MG63 (cell line): Measurements from ENCODE around the gene MAP4K3. TPM values are rescaled to one million over a fixed set of nuclear protein-coding genes. Genes with fewer than 3 reads are reported as not detected.
"Not testable (repeated sequence)": the region's sequence is repeated elsewhere in the genome, so short reads cannot be mapped to it uniquely, and the experiment has no call there.

Experiments
- DNase-seq: peaks from one replicate; pipeline ENCODE4 v3.0.0-alpha.2; 2020
- H3K27me3 ChIP-seq: fragments of 250-450 bp; sonication (Bioruptor Pico); 2 replicates; pipeline ENCODE4 v1.5.1; 2020; ENCODE audit warnings: mild to moderate bottlenecking, moderate library complexity
- H3K36me3 ChIP-seq: fragments of 250-450 bp; sonication (Bioruptor Pico); 2 replicates; pipeline ENCODE4 v1.5.1; 2020; ENCODE audit warnings: mild to moderate bottlenecking, moderate library complexity
- H3K4me3 ChIP-seq: fragments of 250-450 bp; sonication (Bioruptor Pico); 2 replicates; pipeline ENCODE4 v1.5.1; 2020; ENCODE audit warnings: mild to moderate bottlenecking, moderate library complexity
- H3K9me3 ChIP-seq: fragments of 250-450 bp; sonication (Bioruptor Pico); 2 replicates; pipeline ENCODE4 v1.5.1; 2020; ENCODE audit warnings: mild to moderate bottlenecking, moderate library complexity
- total RNA-seq: library from RNA; depleted of rRNA; stranded (reverse); fragments of >200 nt; shearing (Covaris generic); gene quantifications from 2 replicates; pipeline ENCODE4 v1.2.3, GENCODE V29; 2014; ENCODE audit warnings: low replicate concordance

The MAP4K3 gene
- total RNA-seq, 1 experiment from 2014 or later = 8.7 TPM

DNA sequence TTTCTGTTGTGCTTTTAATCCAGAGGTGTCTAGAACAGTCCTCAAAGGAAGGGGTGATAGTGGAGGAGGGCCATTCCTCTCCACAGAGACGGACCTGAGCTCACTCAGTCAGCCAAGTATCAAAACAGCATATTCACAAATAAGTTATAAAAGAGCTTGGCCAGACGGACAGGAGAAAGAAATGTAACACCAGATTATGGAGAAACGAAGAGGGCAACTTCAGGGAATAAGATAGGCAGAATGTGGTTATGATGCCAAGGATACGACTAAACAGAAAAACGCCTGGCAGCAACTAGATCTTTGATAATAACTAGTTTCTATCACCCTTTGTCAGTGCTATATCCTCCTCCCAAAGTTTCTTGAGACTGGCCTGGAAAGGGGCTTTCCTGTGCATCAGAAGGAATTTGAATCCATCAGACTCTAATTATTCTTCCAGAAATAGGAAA is 42.5 kb downstream of the MAP4K3 start:
- no peak overlapping the region for H3K4me3 ChIP-seq
- H3K27me3 ChIP-seq = no peaks in the 10 kb centered on the region
- no peak for DNase-seq
- peaks cover 2% of the 10 kb centered on the region; the same call in 1 of the 2 replicates for H3K36me3 ChIP-seq
- no peaks in the 10 kb centered on the region; the same call in 1 of the 2 replicates for H3K9me3 ChIP-seq

- Histone ChIP-seq H3K36me3 (peaks cover 2% of the 10 kb centered on the region; the same call in 1 of the 2 replicates), H3K4me3 (no peak overlapping the region), H3K27me3 (no peaks in the 10 kb centered on the region), H3K9me3 (no peaks in the 10 kb centered on the region; the same call in 1 of the 2 replicates)
- DNase-seq = no peak
Observed at GRCh38 chr2:39392672-39393071, 44.4 kb downstream of the MAP4K3 start.

GRCh38 chr2:39390216-39390615 is 46.9 kb downstream of the MAP4K3 start:
- DNase-seq = no peak
- peaks cover 5% of the 10 kb centered on the region for H3K9me3 ChIP-seq
- no peaks in the 10 kb centered on the region for H3K27me3 ChIP-seq
- peaks cover 2% of the 10 kb centered on the region; the same call in 1 of the 2 replicates for H3K36me3 ChIP-seq
- no peak overlapping the region for H3K4me3 ChIP-seq

GRCh38 chr2:39386064-39386463 is 51.0 kb downstream of the MAP4K3 start:
- DNase-seq = no peak
- Histone ChIP-seq H3K27me3 (no peaks in the 10 kb centered on the region), H3K9me3 (peaks cover 5% of the 10 kb centered on the region; the same call in 1 of the 2 replicates), H3K36me3 (no peaks in the 10 kb centered on the region), H3K4me3 (no peak overlapping the region)

GRCh38 chr2:39385172-39385571 is 51.9 kb downstream of the MAP4K3 start:
- peaks cover 5% of the 10 kb centered on the region; the same call in 1 of the 2 replicates for H3K9me3 ChIP-seq
- no peaks in the 10 kb centered on the region for H3K36me3 ChIP-seq
- no peaks in the 10 kb centered on the region for H3K27me3 ChIP-seq
- H3K4me3 ChIP-seq = no peak overlapping the region
- no peak for DNase-seq

- H3K4me3 ChIP-seq, DNase-seq, H3K36me3 ChIP-seq, H3K9me3 ChIP-seq, H3K27me3 ChIP-seq: not testable (repeated sequence)
Observed at GRCh38 chr2:39384071-39384470, 53.0 kb downstream of the MAP4K3 start.

DNA sequence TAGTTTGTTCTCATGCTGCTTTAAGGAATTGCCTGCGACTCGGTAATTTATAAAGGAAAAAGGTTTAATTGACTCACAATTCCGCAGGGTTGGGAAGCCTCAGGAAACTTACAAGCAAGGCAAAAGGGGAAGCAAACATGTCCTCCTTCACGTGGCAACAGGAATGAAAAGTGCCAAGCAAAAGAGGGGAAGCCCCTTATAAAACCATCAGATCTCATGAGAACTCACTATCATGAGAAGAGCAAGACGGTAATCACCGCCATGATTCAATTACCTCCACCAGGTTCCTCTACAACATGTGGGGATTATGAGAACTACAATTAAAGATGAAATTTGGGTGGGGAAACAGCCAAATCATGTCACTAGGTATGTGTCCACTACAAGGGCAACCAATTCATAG is 53.9 kb downstream of the MAP4K3 start:
- no peak overlapping the region for H3K4me3 ChIP-seq
- H3K36me3 ChIP-seq = no peaks in the 10 kb centered on the region
- H3K9me3 ChIP-seq = peaks cover 5% of the 10 kb centered on the region; the same call in 1 of the 2 replicates
- H3K27me3 ChIP-seq = no peaks in the 10 kb centered on the region
- DNase-seq = no peak

- Histone ChIP-seq H3K36me3 (no peaks in the 10 kb centered on the region), H3K9me3 (peaks cover 5% of the 10 kb centered on the region; the same call in 1 of the 2 replicates), H3K27me3 (no peaks in the 10 kb centered on the region), H3K4me3 (no peak overlapping the region)
- DNase-seq = no peak
Observed at GRCh38 chr2:39381653-39382052, 55.4 kb downstream of the MAP4K3 start.

DNA sequence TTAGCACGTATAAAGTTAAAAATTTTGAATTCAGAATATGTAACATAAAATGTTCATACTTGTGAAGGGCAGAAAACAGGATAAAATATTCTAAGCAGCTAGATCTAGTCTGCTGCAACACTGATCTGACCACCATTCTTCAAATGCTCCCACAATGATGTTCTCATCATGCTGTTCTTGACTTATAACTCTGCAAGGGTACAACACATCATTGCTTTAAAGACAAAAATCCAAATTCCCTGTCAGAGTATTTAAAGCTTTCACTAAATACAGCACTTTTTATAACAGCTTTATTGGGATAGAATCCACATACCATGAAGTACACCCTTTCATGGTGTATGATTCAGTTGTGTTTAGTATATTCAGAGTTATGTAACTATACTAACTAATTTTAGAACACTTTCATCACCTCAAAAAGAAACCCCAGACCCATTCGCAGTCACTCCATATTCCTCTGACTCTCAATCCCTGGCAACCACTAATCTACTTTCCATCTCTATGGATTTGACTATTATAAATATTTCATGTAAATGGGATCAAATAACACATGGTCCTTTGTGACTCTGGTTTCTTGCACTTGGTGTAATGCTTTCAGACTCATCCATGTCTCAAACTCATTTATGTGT is 56.4 kb downstream of the MAP4K3 start:
- Histone ChIP-seq H3K9me3 (no peaks in the 10 kb centered on the region), H3K27me3 (no peaks in the 10 kb centered on the region), H3K36me3 (no peaks in the 10 kb centered on the region), H3K4me3 (no peak overlapping the region)
- no peak for DNase-seq

GRCh38 chr2:39379643-39380524 is 57.2 kb downstream of the MAP4K3 start:
- H3K9me3 ChIP-seq = no peaks in the 10 kb centered on the region
- H3K4me3 ChIP-seq = no peak overlapping the region
- no peaks in the 10 kb centered on the region for H3K27me3 ChIP-seq
- DNase-seq = no peak
- no peaks in the 10 kb centered on the region for H3K36me3 ChIP-seq

- Histone ChIP-seq H3K36me3 (no peaks in the 10 kb centered on the region; the same call in 1 of the 2 replicates), H3K9me3 (no peaks in the 10 kb centered on the region), H3K4me3 (no peak overlapping the region), H3K27me3 (no peaks in the 10 kb centered on the region)
- DNase-seq = no peak
Observed at GRCh38 chr2:39378968-39379367, 58.1 kb downstream of the MAP4K3 start.

GRCh38 chr2:39377226-39377939 is 59.7 kb downstream of the MAP4K3 start:
- no peaks in the 10 kb centered on the region; the same call in none of the 2 replicates for H3K36me3 ChIP-seq
- no peak overlapping the region for H3K4me3 ChIP-seq
- H3K9me3 ChIP-seq = peaks cover 5% of the 10 kb centered on the region
- no peaks in the 10 kb centered on the region for H3K27me3 ChIP-seq
- no peak for DNase-seq

GRCh38 chr2:39375917-39376316 is 61.2 kb downstream of the MAP4K3 start:
- Histone ChIP-seq H3K27me3 (no peaks in the 10 kb centered on the region), H3K36me3 (no peaks in the 10 kb centered on the region; the same call in none of the 2 replicates), H3K9me3 (peaks cover 6% of the 10 kb centered on the region), H3K4me3 (no peak overlapping the region)
- no peak for DNase-seq

DNA sequence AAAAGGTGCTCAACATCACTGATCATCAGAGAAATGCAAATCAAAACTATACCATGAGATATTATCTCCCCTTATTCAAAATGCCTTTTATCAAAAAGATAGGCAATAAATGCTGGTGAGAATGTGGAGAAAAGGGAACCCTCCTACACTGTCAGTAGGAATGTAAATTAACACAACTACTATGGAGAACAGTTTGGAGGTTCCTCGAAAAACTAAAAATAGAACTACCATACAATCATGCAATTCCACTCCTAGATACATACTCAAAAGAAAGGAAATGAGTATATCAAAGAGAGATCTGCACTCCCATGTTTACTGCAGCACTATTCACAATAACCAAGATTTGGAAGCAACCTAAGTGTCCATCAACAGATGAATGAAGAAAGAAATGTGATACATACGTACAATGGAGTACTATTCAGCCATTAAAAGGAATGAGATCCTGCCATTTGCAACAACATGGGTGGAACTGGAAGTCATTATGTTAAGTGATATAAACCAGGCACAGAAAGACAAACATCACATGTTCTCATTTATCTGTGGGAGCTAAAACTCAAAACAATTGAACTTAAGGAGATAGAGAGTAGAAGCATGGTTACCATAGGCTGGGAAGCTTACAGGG is 63.8 kb downstream of the MAP4K3 start:
- DNase-seq = no peak
- H3K36me3 ChIP-seq = no peaks in the 10 kb centered on the region; the same call in none of the 2 replicates
- peaks cover 6% of the 10 kb centered on the region for H3K9me3 ChIP-seq
- H3K4me3 ChIP-seq = no peak overlapping the region
- H3K27me3 ChIP-seq = no peaks in the 10 kb centered on the region

GRCh38 chr2:39370101-39370500 is 67.0 kb downstream of the MAP4K3 start:
- H3K4me3 ChIP-seq = no peak overlapping the region
- H3K9me3 ChIP-seq = peaks cover 6% of the 10 kb centered on the region
- DNase-seq = no peak
- no peaks in the 10 kb centered on the region; the same call in none of the 2 replicates for H3K36me3 ChIP-seq
- H3K27me3 ChIP-seq = no peaks in the 10 kb centered on the region

DNA sequence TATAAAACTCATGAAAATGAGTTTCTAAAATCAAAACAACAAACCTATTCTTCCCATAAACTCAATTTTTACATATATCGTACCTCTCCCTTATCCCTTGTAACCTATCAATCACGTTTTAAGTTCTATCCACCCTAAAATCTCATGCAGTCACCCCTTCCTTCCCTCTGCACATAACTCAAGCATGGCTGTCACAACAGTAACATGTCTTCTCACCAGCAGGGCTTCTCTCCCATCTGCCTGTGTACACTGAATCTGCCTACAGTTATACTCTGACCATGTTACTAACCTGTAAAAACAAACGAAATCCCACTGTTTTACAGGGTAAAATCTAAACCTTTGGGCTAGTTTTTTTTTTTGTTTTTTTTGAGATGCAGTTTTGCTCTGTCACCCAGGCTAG is 68.2 kb downstream of the MAP4K3 start:
- Histone ChIP-seq H3K36me3 (no peaks in the 10 kb centered on the region; the same call in none of the 2 replicates), H3K27me3 (no peaks in the 10 kb centered on the region), H3K4me3 (no peak overlapping the region), H3K9me3 (peaks cover 6% of the 10 kb centered on the region)
- no peak for DNase-seq
